Stomach (tissue), 4 donors: ENCODE results near the gene CEACAM7.

ENCODE experiments used
- EP300 ChIP-seq: sonication (generic); formaldehyde crosslinking; IDR thresholded peaks from one replicate; pipeline ENCODE4 v1.6.1; 2017; ENCODE audit warnings: antibody characterized with exemption
- POLR2A ChIP-seq, 4 donors: fragments of 450-650 bp; IDR thresholded peaks; one replicate each; pipeline ENCODE4 v1.6.1; 2016; ENCODE audit warnings: antibody characterized with exemption in 4 of 4, control low read depth in 2 of 4, mild to moderate bottlenecking in 1 of 4, moderate library complexity in 1 of 4
- TF ChIP-seq, protein P1 (sequence below), 7 experiments: fragments of 450-650 bp in 4 of 7; fragments of 200-600 bp in 3 of 7; sonication (generic) in 3 of 7; IDR thresholded peaks; one replicate each; pipeline ENCODE4 v1.5.1; 2016 to 2019; ENCODE audit warnings: antibody characterized with exemption in 7 of 7, control low read depth in 2 of 7, mild to moderate bottlenecking in 1 of 7

DNA sequence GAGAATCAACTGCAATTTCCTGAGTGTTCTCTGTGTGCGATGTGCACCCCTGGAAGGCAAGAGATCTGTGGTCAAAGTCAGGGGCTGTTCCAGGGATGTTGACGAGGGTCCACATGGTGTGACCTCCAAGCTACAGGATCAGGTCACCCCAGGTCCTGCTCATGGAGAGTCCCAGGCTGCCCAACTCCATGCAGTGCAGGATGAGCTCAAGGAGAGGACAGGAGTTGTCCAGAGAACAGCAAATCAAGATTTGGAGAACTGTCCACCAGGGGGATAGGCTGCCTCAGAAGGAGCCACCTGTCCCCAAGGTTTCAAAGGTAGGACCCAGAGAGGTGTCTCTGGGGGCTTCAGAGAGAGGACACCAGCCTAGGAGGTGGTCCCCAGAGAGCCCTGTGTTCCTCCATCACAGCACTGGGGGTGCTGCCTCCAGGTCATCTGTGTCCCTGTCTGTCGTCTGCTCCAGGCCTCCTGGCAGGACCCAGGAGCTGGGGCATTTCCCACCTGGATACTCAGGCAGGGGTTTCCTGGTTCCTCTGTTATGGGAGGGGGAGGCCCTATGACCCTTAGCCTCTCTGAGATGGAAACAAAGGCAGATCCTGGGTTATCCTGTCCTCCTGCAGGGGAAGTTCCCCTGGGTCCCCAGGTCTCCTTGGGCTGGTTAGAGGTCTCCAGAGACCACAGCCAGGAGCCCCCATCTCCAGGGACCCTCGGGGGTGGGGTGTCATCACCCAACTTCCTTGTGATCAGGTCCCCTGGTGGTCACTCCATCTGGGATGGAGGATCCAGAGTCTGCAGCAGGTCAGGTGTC, 2.1 kb upstream of the CEACAM7 start:
- TF ChIP-seq, protein P1, sequence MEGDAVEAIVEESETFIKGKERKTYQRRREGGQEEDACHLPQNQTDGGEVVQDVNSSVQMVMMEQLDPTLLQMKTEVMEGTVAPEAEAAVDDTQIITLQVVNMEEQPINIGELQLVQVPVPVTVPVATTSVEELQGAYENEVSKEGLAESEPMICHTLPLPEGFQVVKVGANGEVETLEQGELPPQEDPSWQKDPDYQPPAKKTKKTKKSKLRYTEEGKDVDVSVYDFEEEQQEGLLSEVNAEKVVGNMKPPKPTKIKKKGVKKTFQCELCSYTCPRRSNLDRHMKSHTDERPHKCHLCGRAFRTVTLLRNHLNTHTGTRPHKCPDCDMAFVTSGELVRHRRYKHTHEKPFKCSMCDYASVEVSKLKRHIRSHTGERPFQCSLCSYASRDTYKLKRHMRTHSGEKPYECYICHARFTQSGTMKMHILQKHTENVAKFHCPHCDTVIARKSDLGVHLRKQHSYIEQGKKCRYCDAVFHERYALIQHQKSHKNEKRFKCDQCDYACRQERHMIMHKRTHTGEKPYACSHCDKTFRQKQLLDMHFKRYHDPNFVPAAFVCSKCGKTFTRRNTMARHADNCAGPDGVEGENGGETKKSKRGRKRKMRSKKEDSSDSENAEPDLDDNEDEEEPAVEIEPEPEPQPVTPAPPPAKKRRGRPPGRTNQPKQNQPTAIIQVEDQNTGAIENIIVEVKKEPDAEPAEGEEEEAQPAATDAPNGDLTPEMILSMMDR (IDR thresholded peaks at IDR 0.05), result no peak
- no peak for TF ChIP-seq EP300
- TF ChIP-seq POLR2A (IDR thresholded peaks at IDR 0.05), result no peak
